Mucosa of stomach (tissue), 1 donor: ENCODE data around the gene EHD2.
A peak's percentile ranks its signal among the peaks of the same experiment; 100 is the strongest.
"Not testable (repeated sequence)": the region's sequence is repeated elsewhere in the genome, so short reads cannot be mapped to it uniquely, and the experiment has no call there.

Experiments
- H3K27me3 ChIP-seq: one replicate; pipeline ENCODE4 v1.7.0; 2013; ENCODE audit warnings: mild to moderate bottlenecking, low read length; ENCODE audit not compliant: control insufficient read depth, insufficient read depth
- H3K36me3 ChIP-seq: one replicate; pipeline ENCODE4 v1.7.0; 2013; ENCODE audit warnings: low read length; ENCODE audit not compliant: control insufficient read depth, insufficient read depth
- H3K4me1 ChIP-seq: one replicate; pipeline ENCODE4 v1.7.0; 2013; ENCODE audit warnings: mild to moderate bottlenecking, low read length; ENCODE audit not compliant: control insufficient read depth, insufficient read depth
- H3K4me3 ChIP-seq: one replicate; pipeline ENCODE4 v1.7.0; 2013; ENCODE audit warnings: low read length
- H3K9ac ChIP-seq: one replicate; pipeline ENCODE4 v1.7.0; 2013; ENCODE audit warnings: mild to moderate bottlenecking, low read length, moderate library complexity
- H3K9me3 ChIP-seq: one replicate; pipeline ENCODE4 v1.7.0; 2013; ENCODE audit warnings: mild to moderate bottlenecking, low read length, moderate library complexity; ENCODE audit not compliant: control insufficient read depth
- donor health status: Pancreatic carcinoma.

The EHD2 gene

DNA sequence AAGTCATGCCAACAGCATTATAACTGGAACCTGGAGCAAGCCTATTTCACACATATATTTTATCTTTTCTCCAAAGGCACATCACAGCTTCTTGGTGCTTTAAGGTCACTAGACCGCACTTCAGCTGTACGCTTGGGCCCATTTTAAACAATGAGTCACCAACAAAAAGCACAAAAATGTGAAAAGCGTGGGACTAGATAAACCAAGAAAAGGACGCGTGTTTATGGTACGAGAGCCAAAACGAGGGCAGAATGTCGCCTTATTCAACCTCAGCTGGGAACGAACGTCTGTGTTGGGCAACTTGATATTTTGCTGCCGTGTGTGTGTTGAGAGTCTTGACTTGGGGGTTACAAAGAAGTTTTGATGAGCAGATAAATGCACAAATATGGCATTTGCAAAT is 9.2 kb upstream of the EHD2 start:
- Histone ChIP-seq H3K4me3 (no peak overlapping the region), H3K9me3 (no peaks in the 10 kb centered on the region), H3K4me1 (no peaks in the 10 kb centered on the region), H3K9ac (no peak overlapping the region), H3K36me3 (no peaks in the 10 kb centered on the region), H3K27me3 (peaks cover 6% of the 10 kb centered on the region)

DNA sequence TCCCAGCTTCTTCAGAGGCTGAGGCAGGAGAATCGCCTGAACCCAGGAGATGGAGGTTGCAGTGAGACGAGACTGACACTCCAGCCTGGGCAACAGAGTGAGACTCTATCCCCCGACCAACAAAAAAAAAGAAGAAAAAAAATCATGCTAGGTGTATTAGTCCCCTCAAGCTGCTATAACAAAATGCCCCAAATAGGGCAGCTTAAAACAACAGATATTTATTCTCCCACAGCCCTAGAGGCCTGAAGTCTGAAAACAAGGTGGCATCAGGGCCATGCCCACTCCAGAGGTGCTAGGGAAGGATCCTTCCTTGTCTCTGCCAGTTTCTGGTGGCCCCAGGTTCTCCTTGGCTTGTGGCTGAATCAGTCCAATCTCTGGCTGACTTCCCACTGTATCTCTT is 8.6 kb upstream of the EHD2 start:
- H3K4me1 ChIP-seq, result no peaks in the 10 kb centered on the region
- no peak overlapping the region for H3K4me3 ChIP-seq
- no peaks in the 10 kb centered on the region for H3K36me3 ChIP-seq
- H3K9ac ChIP-seq, result no peak overlapping the region
- peaks cover 6% of the 10 kb centered on the region for H3K27me3 ChIP-seq
- no peaks in the 10 kb centered on the region for H3K9me3 ChIP-seq

- no peaks in the 10 kb centered on the region for H3K36me3 ChIP-seq
- H3K4me1 ChIP-seq, result no peaks in the 10 kb centered on the region
- H3K9me3 ChIP-seq, result no peaks in the 10 kb centered on the region
- H3K27me3 ChIP-seq, result peaks cover 6% of the 10 kb centered on the region
- H3K4me3 ChIP-seq, result no peak overlapping the region
- H3K9ac ChIP-seq, result no peak overlapping the region
Measured at GRCh38 chr19:47707135-47707925, 5.9 kb upstream of the EHD2 start.

DNA sequence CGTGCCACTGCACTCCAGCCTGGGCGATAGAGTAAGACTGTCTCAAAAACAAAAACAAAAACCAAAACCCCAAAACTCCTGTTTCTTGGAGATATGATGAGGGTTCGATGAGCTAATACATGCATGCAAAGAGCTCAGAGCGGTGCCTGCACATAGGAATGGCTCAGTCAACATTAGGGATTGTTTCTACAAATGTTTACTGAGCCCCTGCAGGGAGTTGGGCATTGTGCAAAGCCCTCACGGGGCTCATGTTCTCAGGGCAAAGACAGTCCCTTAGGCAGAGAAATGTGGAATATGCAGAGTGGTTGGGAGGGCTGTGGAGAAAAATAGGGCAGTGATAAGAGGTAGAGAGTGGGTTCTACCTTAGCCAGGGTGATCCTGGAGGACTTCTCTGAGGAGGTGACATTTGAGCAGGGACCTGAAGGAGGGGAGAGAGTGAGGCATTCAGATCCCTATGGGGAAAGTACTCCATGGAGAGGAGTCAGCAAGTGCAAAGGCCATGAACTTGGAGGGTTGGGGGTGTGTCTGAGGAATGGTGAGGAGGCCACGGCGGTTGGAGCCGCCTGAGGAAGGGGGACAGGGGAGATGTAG is 1.5 kb upstream of the EHD2 start:
- Histone ChIP-seq H3K9me3 (no peaks in the 10 kb centered on the region), H3K27me3 (peaks cover 5% of the 10 kb centered on the region), H3K4me3 (no peak overlapping the region), H3K9ac (no peak overlapping the region), H3K36me3 (no peaks in the 10 kb centered on the region), H3K4me1 (no peaks in the 10 kb centered on the region)

GRCh38 chr19:47714339-47714738 is 1.1 kb downstream of the EHD2 start:
- no peak overlapping the region for H3K4me3 ChIP-seq
- peak overlapping the region; percentile 78 for H3K9ac ChIP-seq
- no peaks in the 10 kb centered on the region for H3K9me3 ChIP-seq
- H3K4me1 ChIP-seq, result peaks cover 4% of the 10 kb centered on the region
- H3K27me3 ChIP-seq, result no peaks in the 10 kb centered on the region
- no peaks in the 10 kb centered on the region for H3K36me3 ChIP-seq

- H3K9me3 ChIP-seq, H3K4me3 ChIP-seq, H3K27me3 ChIP-seq, H3K36me3 ChIP-seq, H3K4me1 ChIP-seq, H3K9ac ChIP-seq: not testable (repeated sequence)
Measured at GRCh38 chr19:47714855-47715254, 1.6 kb downstream of the EHD2 start.

DNA sequence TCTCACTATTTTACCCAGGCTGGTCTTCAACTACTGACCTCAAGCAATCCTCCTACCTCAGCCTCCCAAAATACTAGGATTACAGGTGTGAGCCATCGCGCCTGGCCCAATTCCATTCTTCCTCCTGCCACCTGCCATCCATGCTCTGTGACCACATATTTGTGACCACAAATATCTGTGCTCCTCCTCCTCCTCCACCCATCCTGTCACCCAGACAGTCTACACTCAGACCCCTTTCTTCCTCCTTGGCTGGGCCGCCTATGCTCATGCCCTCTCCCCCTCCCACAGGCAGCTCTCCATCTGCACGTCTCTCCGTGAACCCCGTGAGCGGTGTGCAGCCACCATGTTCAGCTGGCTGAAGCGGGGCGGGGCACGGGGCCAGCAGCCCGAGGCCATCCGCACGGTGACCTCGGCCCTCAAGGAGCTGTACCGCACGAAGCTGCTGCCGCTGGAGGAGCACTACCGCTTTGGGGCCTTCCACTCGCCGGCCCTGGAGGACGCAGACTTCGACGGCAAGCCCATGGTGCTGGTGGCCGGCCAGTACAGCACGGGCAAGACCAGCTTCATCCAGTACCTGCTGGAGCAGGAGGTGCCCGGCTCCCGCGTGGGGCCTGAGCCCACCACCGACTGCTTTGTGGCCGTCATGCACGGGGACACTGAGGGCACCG is 3.2 kb downstream of the EHD2 start:
- no peaks in the 10 kb centered on the region for H3K27me3 ChIP-seq
- H3K9ac ChIP-seq, result no peak overlapping the region
- no peak overlapping the region for H3K4me3 ChIP-seq
- H3K4me1 ChIP-seq, result peaks cover 4% of the 10 kb centered on the region
- H3K36me3 ChIP-seq, result no peaks in the 10 kb centered on the region
- H3K9me3 ChIP-seq, result no peaks in the 10 kb centered on the region

DNA sequence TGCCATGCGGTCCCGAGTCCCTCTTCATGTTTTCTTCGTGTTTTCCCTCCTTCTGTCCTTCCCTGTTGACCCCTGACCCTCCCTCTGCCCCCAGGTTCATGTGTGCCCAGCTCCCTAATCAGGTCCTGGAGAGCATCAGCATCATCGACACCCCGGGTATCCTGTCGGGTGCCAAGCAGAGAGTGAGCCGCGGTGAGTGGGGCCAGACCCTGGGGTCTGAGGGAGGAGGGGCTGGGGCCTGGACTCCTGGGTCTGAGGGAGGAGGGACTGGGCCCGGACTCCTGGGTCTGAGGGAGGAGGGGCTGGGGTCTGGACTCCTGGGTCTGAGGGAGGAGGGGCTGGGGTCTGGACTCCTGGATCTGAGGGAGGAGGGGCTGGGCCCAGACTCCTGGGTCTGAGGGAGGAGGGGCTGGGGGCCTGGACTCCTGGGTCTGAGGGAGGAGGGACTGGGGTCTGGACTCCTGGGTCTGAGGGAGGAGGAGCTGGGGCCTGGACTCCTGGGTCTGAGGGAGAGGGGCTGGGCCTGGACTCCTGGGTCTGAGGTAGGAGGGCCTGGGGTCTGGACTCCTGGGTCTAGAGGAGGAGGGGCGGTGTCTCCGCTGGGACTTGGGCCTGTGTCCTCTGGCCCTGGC is 5.3 kb downstream of the EHD2 start:
- H3K4me3 ChIP-seq, result not testable (repeated sequence)
- peaks cover 13% of the 10 kb centered on the region for H3K4me1 ChIP-seq

DNA sequence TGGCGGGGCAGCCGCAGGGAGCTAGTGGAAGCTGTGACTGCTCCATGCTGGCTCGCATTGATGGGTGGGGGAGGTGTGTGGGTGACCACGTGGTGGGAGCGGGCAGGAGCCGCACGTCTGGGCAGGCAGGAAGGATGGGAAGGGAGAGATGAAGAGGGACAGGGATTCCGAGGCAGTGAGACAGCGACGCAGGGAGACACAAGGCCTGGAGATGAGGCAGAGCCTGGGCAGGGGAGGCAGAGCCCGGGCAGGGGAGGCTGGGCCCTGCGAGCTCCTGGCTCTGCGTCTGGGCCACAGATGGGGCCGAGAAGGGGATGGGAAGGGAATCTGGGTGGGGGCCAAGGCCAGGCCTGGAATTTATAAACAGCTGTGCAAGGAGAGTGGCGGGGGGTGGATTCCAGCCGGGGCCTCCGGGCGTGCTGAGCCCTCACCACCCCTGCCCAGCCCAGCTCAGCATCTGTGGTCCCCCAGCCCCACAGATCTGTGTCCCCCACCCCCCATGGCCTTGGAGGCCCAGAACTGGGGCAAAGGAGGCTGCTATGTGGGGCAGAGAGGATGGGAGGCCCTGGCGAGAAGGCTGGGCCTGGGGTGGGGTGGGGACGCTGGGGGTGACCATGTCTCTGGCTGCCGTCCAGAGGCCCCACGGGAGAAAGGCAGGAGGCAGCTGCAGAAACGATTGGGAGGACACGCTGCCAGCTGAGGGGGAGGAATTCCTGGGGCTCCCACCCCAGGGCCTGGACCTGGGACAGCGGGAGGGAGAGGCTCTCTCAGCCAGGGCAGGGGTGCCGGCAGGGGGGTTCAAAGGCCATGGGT is 6.0 kb downstream of the EHD2 start:
- Histone ChIP-seq H3K4me1 (peaks cover 13% of the 10 kb centered on the region), H3K4me3 (no peak overlapping the region), H3K9me3 (no peaks in the 10 kb centered on the region), H3K9ac (no peak overlapping the region), H3K27me3 (no peaks in the 10 kb centered on the region), H3K36me3 (no peaks in the 10 kb centered on the region)

More for the DNA sequence above, 5.3 kb downstream of the EHD2 start:
- not testable (repeated sequence) for H3K36me3 ChIP-seq, H3K9ac ChIP-seq, H3K9me3 ChIP-seq, H3K27me3 ChIP-seq

DNA sequence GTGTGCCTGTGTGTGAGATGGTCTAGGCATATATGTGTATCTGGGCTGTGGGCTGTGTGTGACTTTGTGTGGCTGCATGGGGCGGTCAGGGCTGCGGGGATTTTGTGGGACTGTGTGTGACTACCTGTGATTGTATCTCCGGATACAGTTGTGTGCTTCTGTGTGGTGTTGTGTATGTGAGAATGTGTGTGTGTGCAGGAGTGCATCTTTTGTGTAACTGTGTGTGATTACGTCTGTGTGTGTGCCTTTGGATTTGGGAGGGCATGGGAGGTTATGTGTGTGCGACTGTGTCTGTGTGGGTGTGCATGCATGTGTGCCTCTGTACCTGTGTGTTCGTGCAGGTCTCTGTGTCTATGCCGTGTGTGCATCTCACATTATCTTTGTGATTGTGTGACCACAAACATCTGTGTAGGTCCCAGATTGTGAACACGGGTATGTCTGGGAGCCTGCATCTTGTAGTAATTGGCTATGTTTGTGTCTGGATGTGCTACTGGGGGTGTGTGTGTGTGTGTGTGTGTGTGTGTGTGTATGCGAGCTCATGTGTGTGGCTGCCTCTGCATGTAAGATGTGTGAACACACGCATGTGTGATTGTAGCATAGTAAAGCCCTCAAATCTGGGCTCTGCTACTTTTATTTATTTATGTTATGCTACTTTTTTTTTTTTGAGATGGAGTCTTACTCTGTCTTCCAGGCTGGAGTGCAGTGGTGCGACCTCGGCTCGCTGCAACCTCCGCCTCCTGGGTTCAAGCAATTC is 7.6 kb downstream of the EHD2 start:
- Histone ChIP-seq H3K4me3 (no peak overlapping the region), H3K4me1 (peaks cover 13% of the 10 kb centered on the region), H3K36me3 (no peaks in the 10 kb centered on the region), H3K9me3 (no peaks in the 10 kb centered on the region), H3K27me3 (no peaks in the 10 kb centered on the region), H3K9ac (no peak overlapping the region)

- peaks cover 15% of the 10 kb centered on the region for H3K4me1 ChIP-seq
Measured at GRCh38 chr19:47723581-47723940, 10.3 kb downstream of the EHD2 start.

More at GRCh38 chr19:47723581-47723940, 10.3 kb downstream of the EHD2 start:
- no peaks in the 10 kb centered on the region for H3K36me3 ChIP-seq
- H3K9ac ChIP-seq, result no peak overlapping the region
- H3K27me3 ChIP-seq, result no peaks in the 10 kb centered on the region
- no peaks in the 10 kb centered on the region for H3K9me3 ChIP-seq
- H3K4me3 ChIP-seq, result no peak overlapping the region
